Testis (tissue), 2 donors: Measurements from ENCODE around the gene SLC7A11.

Experiments
- CTCF ChIP-seq, 3 experiments: fragments of 450-650 bp in 2 of 3; fragments of 200-600 bp in 1 of 3; sonication (generic) in 1 of 3; IDR thresholded peaks; one replicate each; pipeline ENCODE4 v1.5.1; 2016 to 2019; ENCODE audit warnings: antibody characterized with exemption in 3 of 3, mild to moderate bottlenecking in 2 of 3, moderate library complexity in 1 of 3
- POLR2A ChIP-seq: fragments of 450-650 bp; IDR thresholded peaks from one replicate; pipeline ENCODE4 v1.6.1; 2017; ENCODE audit warnings: antibody characterized with exemption, mild to moderate bottlenecking, moderate library complexity

GRCh38 chr4:138164208-138164607 is 77.9 kb downstream of the SLC7A11 start:
- TF ChIP-seq POLR2A, result no peak
- TF ChIP-seq CTCF (IDR thresholded peaks at IDR 0.05), result no peak
